Mesodermal cell (in vitro differentiated cells): ENCODE data around the gene PRRX1.

Experiments
- H3K27ac ChIP-seq: 2 replicates; pipeline ENCODE4 v1.7.0; 2013; ENCODE audit warnings: mild to moderate bottlenecking, low read depth, low read length, moderate library complexity; ENCODE audit not compliant: severe bottlenecking
- H3K36me3 ChIP-seq: 2 replicates; pipeline ENCODE4 v1.7.1; 2013; ENCODE audit warnings: mild to moderate bottlenecking, low read length, moderate library complexity; ENCODE audit not compliant: control insufficient read depth, insufficient read depth
- H3K4me1 ChIP-seq: one replicate; pipeline ENCODE4 v1.7.1; 2013; ENCODE audit warnings: mild to moderate bottlenecking, low read length; ENCODE audit not compliant: insufficient read depth, control insufficient read depth, poor library complexity, severe bottlenecking
- H3K4me3 ChIP-seq: 2 replicates; pipeline ENCODE4 v1.7.0; 2013; ENCODE audit warnings: low read length, control low read depth, mild to moderate bottlenecking; ENCODE audit not compliant: insufficient read depth, poor library complexity, severe bottlenecking; ENCODE audit errors: extremely low read depth
- H3K9me3 ChIP-seq: 2 replicates; pipeline ENCODE4 v1.7.1; 2013; ENCODE audit warnings: mild to moderate bottlenecking, low read length, moderate library complexity; ENCODE audit not compliant: control insufficient read depth
- WGBS, 2 experiments: methylation state at CpG; one replicate each; pipeline ENCODE4 v1.1.5; 2013; ENCODE audit warnings: missing lambda C conversion rate in 2 of 2; ENCODE audit not compliant: insufficient coverage in 2 of 2; 5-methylcytosine and 5-hydroxymethylcytosine counted together

The PRRX1 gene

GRCh38 chr1:170776252-170776651, 112.3 kb downstream of the PRRX1 start:
- 89 to 100% methylated on average over 1 to 3 of the region's 3 CpGs for WGBS, 2 experiments
- Histone ChIP-seq H3K36me3 (no peaks in the 10 kb centered on the region), H3K9me3 (no peaks in the 10 kb centered on the region), H3K4me1 (no peaks in the 10 kb centered on the region), H3K4me3 (no peak overlapping the region), H3K27ac (no peak overlapping the region)

DNA sequence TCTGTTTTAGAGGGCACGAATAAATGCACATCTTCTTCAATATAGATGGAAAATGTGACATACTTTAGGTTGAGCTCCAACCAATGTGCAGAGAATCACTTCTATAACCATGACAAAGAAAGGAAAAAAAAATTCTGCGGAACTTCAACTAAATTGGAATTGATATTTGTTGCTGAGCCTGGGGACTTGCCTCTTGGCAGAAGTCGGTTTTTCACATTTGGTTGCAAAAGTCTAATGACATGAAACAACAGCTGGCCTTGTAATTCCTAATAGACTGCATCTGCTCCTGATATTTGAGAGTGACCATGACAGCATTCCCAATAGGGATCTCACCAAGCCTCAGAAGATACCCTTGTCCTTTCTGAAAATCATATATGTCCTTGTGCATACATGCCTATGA, 112.8 kb downstream of the PRRX1 start:
- Histone ChIP-seq H3K4me3 (no peak overlapping the region), H3K9me3 (no peaks in the 10 kb centered on the region), H3K4me1 (no peaks in the 10 kb centered on the region), H3K36me3 (no peaks in the 10 kb centered on the region), H3K27ac (no peak overlapping the region)
- WGBS, 2 experiments: 67 to 93% methylated on average over 1 to 2 of the region's 3 CpGs
